ENCODE data around the gene APOD. TPM values are rescaled to one million over a fixed set of nuclear protein-coding genes. Genes with fewer than 3 reads are reported as not detected.

APOD gene
- total and polyA plus RNA-seq, 2 donors from 2014 or later, result 12.9 to 24.4 TPM

GRCh38 chr3:195597848-195598247, 14.1 kb upstream of the APOD start:
- no peak overlapping the region for H3K27ac ChIP-seq (ENCODE audit: low read depth in 2 of 2, low read length in 2 of 2)
- FAIRE-seq, result no peak
- intact Hi-C loops (cut with DNase I), result no loop called here

GRCh38 chr3:195597229-195597628, 13.5 kb upstream of the APOD start:
- no peaks in the 10 kb centered on the region for H3K36me3 ChIP-seq (ENCODE audit: control insufficient read depth in 2 of 3, insufficient read depth in 3 of 3, low read length in 3 of 3)
- H3K27ac ChIP-seq (ENCODE audit: low read depth in 2 of 2, low read length in 2 of 2), result no peak overlapping the region
- H3K4me1 ChIP-seq (ENCODE audit: control insufficient read depth in 2 of 3, insufficient read depth in 2 of 3, low read depth in 1 of 3, low read length in 3 of 3), result no peaks in the 10 kb centered on the region
- H3K9ac ChIP-seq (ENCODE audit: low read length in 3 of 3), result no peak overlapping the region
- H3K9me3 ChIP-seq (ENCODE audit: control insufficient read depth in 2 of 3, insufficient read depth in 1 of 3, low read length in 3 of 3), result no peaks in the 10 kb centered on the region
- no peak for DNase-seq
- TF ChIP-seq CTCF (IDR thresholded peaks at IDR 0.05; ENCODE audit: borderline replicate concordance, extremely low read depth, insufficient read depth), result no peak
- intact Hi-C loops (cut with DNase I), result no loop called here
- H3K27me3 ChIP-seq (ENCODE audit: control insufficient read depth, insufficient read depth, low read length), result no peaks in the 10 kb centered on the region
- H3K4me3 ChIP-seq (ENCODE audit: low read length in 3 of 3), result no peak overlapping the region
- FAIRE-seq, result no peak

More at GRCh38 chr3:195597848-195598247, 14.1 kb upstream of the APOD start:
- TF ChIP-seq CTCF (IDR thresholded peaks at IDR 0.05; ENCODE audit: borderline replicate concordance, extremely low read depth, insufficient read depth), result no peak
- Histone ChIP-seq H3K4me1 (ENCODE audit: control insufficient read depth in 2 of 3, insufficient read depth in 2 of 3, low read depth in 1 of 3, low read length in 3 of 3) (no peaks in the 10 kb centered on the region), H3K4me3 (ENCODE audit: low read length in 3 of 3) (no peak overlapping the region), H3K9me3 (ENCODE audit: control insufficient read depth in 2 of 3, insufficient read depth in 1 of 3, low read length in 3 of 3) (no peaks in the 10 kb centered on the region), H3K36me3 (ENCODE audit: control insufficient read depth in 2 of 3, insufficient read depth in 3 of 3, low read length in 3 of 3) (no peaks in the 10 kb centered on the region), H3K27me3 (ENCODE audit: control insufficient read depth, insufficient read depth, low read length) (no peaks in the 10 kb centered on the region), H3K9ac (ENCODE audit: low read length in 3 of 3) (no peak overlapping the region)
- no peak for DNase-seq

- no peak overlapping the region for H3K27ac ChIP-seq (ENCODE audit: low read depth in 2 of 2, low read length in 2 of 2)
- no peak overlapping the region for H3K9ac ChIP-seq (ENCODE audit: low read length in 3 of 3)
- H3K4me3 ChIP-seq (ENCODE audit: low read length in 3 of 3), result no peak overlapping the region
- no peak for FAIRE-seq
- H3K4me1 ChIP-seq (ENCODE audit: control insufficient read depth in 2 of 3, insufficient read depth in 2 of 3, low read depth in 1 of 3, low read length in 3 of 3), result no peaks in the 10 kb centered on the region
- peak in 1 of 5 donors; percentile 70 for DNase-seq
- no peaks in the 10 kb centered on the region for H3K9me3 ChIP-seq (ENCODE audit: control insufficient read depth in 2 of 3, insufficient read depth in 1 of 3, low read length in 3 of 3)
- intact Hi-C loops (cut with DNase I), result no loop called here
- H3K27me3 ChIP-seq (ENCODE audit: control insufficient read depth, insufficient read depth, low read length), result no peaks in the 10 kb centered on the region
- no peak for TF ChIP-seq CTCF (IDR thresholded peaks at IDR 0.05; ENCODE audit: borderline replicate concordance, extremely low read depth, insufficient read depth)
- H3K36me3 ChIP-seq (ENCODE audit: control insufficient read depth in 2 of 3, insufficient read depth in 3 of 3, low read length in 3 of 3), result no peaks in the 10 kb centered on the region
Measured at GRCh38 chr3:195596765-195597171, 13.0 kb upstream of the APOD start.

Data from kidney (tissue), 14 donors.